ENCODE measurements around the gene OPCML. TPM values are rescaled to one million over a fixed set of nuclear protein-coding genes. Genes with fewer than 3 reads are reported as not detected.

Gene OPCML
- total RNA-seq, 1 experiment from 2014 or later: 0.94 TPM

DNA sequence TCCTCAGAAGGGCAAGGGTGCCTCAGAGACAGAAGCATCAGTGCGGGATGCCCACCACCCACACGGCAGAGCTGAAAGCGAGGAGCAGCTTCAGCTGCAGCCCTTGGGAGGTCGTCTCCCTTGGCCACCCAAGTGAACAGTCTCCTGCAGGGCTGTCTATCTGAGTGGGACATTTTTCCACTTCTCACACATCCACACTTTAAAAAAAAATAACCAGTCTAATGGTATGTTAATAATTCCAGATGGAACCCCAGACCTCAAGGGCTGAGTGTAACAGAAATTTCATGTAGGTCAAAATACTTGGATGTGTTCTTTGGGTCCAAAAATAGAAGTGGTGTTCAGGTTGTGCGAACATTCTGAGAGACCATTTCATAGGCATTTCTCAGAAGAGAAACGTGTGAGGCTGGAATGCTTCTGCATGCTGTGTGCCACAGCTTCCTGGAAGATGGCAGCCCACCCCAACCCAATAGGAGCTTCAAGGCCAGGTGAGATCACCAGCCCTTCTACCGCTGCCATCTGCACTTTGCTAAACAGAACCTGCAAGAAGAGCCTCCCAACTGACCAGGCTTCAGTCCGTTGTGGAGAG is 623.2 kb downstream of the OPCML start:
- H3K79me1 ChIP-seq (ENCODE audit: insufficient read depth, low read depth, low read length, poor library complexity, severe bottlenecking): no peaks in the 10 kb centered on the region
- no peak overlapping the region for H3K27ac ChIP-seq (ENCODE audit: insufficient read length, low read depth, low read length)

More for the DNA sequence above, 623.2 kb downstream of the OPCML start:
- Histone ChIP-seq H3K4me2 (ENCODE audit: insufficient read depth, insufficient read length, low read length) (no peak overlapping the region), H2BK20ac (ENCODE audit: low read depth, low read length, poor library complexity, severe bottlenecking) (no peak overlapping the region), H3K4ac (ENCODE audit: low read depth, low read length) (no peak overlapping the region), H3K9ac (ENCODE audit: extremely low read depth, insufficient read length, low read length) (no peak overlapping the region), H3K23ac (ENCODE audit: insufficient read length, low read depth, low read length) (no peak overlapping the region), H3K27me3 (ENCODE audit: insufficient read depth, low read length) (no peaks in the 10 kb centered on the region), H3K14ac (ENCODE audit: insufficient read depth, low read length) (no peak overlapping the region), H4K20me1 (ENCODE audit: control insufficient read depth, insufficient read depth, insufficient read length) (no peaks in the 10 kb centered on the region), H2BK12ac (ENCODE audit: insufficient read length, low read depth, low read length) (no peak overlapping the region), H3K23me2 (ENCODE audit: insufficient read length, low read depth, low read length, poor library complexity, severe bottlenecking) (no peaks in the 10 kb centered on the region), H2BK15ac (ENCODE audit: low read depth, low read length) (no peak overlapping the region), H2BK5ac (ENCODE audit: insufficient read length, low read length) (no peak overlapping the region), H2AK5ac (ENCODE audit: insufficient read length, low read length) (no peak overlapping the region), H3K56ac (ENCODE audit: insufficient read length, low read depth, low read length) (no peak overlapping the region), H4K5ac (ENCODE audit: insufficient read length, low read depth, low read length) (no peak overlapping the region), H3K79me2 (ENCODE audit: insufficient read depth, low read length) (no peaks in the 10 kb centered on the region), H4K8ac (replicated peaks; ENCODE audit: insufficient read length, low read depth, low read length) (no peak overlapping the region), H3K9me3 (ENCODE audit: control insufficient read depth, low read depth, low read length) (no peaks in the 10 kb centered on the region), H4K91ac (ENCODE audit: insufficient read length, low read depth, low read length) (no peak overlapping the region), H2AFZ (ENCODE audit: low read length) (no peak overlapping the region), H2BK120ac (ENCODE audit: low read depth, low read length, poor library complexity, severe bottlenecking) (no peak overlapping the region), H3T11ph (ENCODE audit: low read length) (no peak overlapping the region), H3K18ac (ENCODE audit: insufficient read length, low read depth, low read length) (no peak overlapping the region), H3K4me1 (ENCODE audit: insufficient read depth, low read length) (peaks cover 2% of the 10 kb centered on the region; the same call in 1 of the 2 replicates)
- Mint-ChIP-seq H3K4me1 (peaks cover 14 to 23% of the 10 kb centered on the region in 2 experiments), H3K27me3 (ENCODE audit: low read depth) (peaks cover 2% of the 10 kb centered on the region; the same call in 1 of the 2 replicates), H3K9me3 (peaks cover 0 to 3% of the 10 kb centered on the region in 2 experiments; a peak in 1 of 5 replicates), H3K27ac (peak overlapping the region in 1 of 3 experiments; percentile 76; a peak in 1 of 7 replicates), H3K36me3 (ENCODE audit: insufficient read depth in 1 of 3, low read depth in 3 of 3) (no peaks in the 10 kb centered on the region; a peak in 1 of 7 replicates), H3K4me3 (no peak overlapping the region)
- TF ChIP-seq, protein P1, sequence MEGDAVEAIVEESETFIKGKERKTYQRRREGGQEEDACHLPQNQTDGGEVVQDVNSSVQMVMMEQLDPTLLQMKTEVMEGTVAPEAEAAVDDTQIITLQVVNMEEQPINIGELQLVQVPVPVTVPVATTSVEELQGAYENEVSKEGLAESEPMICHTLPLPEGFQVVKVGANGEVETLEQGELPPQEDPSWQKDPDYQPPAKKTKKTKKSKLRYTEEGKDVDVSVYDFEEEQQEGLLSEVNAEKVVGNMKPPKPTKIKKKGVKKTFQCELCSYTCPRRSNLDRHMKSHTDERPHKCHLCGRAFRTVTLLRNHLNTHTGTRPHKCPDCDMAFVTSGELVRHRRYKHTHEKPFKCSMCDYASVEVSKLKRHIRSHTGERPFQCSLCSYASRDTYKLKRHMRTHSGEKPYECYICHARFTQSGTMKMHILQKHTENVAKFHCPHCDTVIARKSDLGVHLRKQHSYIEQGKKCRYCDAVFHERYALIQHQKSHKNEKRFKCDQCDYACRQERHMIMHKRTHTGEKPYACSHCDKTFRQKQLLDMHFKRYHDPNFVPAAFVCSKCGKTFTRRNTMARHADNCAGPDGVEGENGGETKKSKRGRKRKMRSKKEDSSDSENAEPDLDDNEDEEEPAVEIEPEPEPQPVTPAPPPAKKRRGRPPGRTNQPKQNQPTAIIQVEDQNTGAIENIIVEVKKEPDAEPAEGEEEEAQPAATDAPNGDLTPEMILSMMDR (conservative IDR thresholded peaks at IDR 0.05): no peak
- no CpG with 5 or more reads among the region's 8 CpGs for WGBS (ENCODE audit: extremely low coverage, insufficient read length, low lambda C conversion rate)
- DNase-seq: no peak

Data from H9 (cell line).